MM.1S (cell line): ENCODE data around the gene LRRC4B.
"Not testable (repeated sequence)": the region's sequence is repeated elsewhere in the genome, so short reads cannot be mapped to it uniquely, and the experiment has no call there.

Experiments
- DNase-seq: peaks from one replicate; pipeline ENCODE4 v3.0.0-alpha.2; 2015
- H2AFZ ChIP-seq: fragments of 300-600 bp; sonication (generic); 2 replicates; pipeline ENCODE4 v1.6.0; 2016; ENCODE audit warnings: antibody characterized with exemption, low read length
- H3F3A ChIP-seq: fragments of 300-600 bp; sonication (generic); 2 replicates; pipeline ENCODE4 v1.6.1; 2016; ENCODE audit warnings: mild to moderate bottlenecking, antibody characterized with exemption, low read length, moderate library complexity, mixed read lengths; ENCODE audit not compliant: insufficient read depth
- H3K27ac ChIP-seq: fragments of 300-600 bp; sonication (generic); 2 replicates; pipeline ENCODE4 v1.5.1; 2016; ENCODE audit warnings: mild to moderate bottlenecking, low read length
- H3K27me3 ChIP-seq: fragments of 300-600 bp; sonication (generic); replicated peaks from 2 replicates; pipeline ENCODE4 v1.6.0; 2016; ENCODE audit warnings: low read length; ENCODE audit not compliant: insufficient read depth
- H3K36me3 ChIP-seq: fragments of 300-600 bp; sonication (generic); replicated peaks from 2 replicates; pipeline ENCODE4 v1.6.1; 2016; ENCODE audit warnings: mild to moderate bottlenecking, low read length, mixed read lengths; ENCODE audit not compliant: insufficient read depth
- H3K4me1 ChIP-seq: fragments of 300-600 bp; sonication (generic); 2 replicates; pipeline ENCODE4 v1.6.1; 2016; ENCODE audit warnings: low read length, mixed read lengths
- H3K4me2 ChIP-seq: fragments of 300-600 bp; sonication (generic); 2 replicates; pipeline ENCODE4 v1.6.0; 2016; ENCODE audit warnings: low read depth, low read length
- H3K4me3 ChIP-seq: fragments of 300-600 bp; sonication (generic); 2 replicates; pipeline ENCODE4 v1.5.1; 2016; ENCODE audit warnings: low read length, mixed read lengths
- H3K79me2 ChIP-seq: fragments of 300-600 bp; sonication (generic); 2 replicates; pipeline ENCODE4 v1.6.1; 2016; ENCODE audit warnings: mixed run types, low read length, mixed read lengths
- H3K9ac ChIP-seq: fragments of 300-600 bp; sonication (generic); 2 replicates; pipeline ENCODE4 v1.6.1; 2016; ENCODE audit warnings: low read length, mixed read lengths
- H3K9me2 ChIP-seq: fragments of 300-600 bp; sonication (generic); replicated peaks from 2 replicates; pipeline ENCODE4 v1.6.1; 2016; ENCODE audit warnings: mild to moderate bottlenecking, low read length, mixed read lengths; ENCODE audit not compliant: insufficient read depth
- H3K9me3 ChIP-seq: fragments of 300-600 bp; sonication (generic); replicated peaks from 2 replicates; pipeline ENCODE4 v1.6.1; 2016; ENCODE audit warnings: mild to moderate bottlenecking, low read length, mixed read lengths; ENCODE audit not compliant: insufficient read depth
- H4K20me1 ChIP-seq: fragments of 300-600 bp; sonication (generic); 2 replicates; pipeline ENCODE4 v1.6.1; 2016; ENCODE audit warnings: mild to moderate bottlenecking, low read length, moderate library complexity, mixed read lengths; ENCODE audit not compliant: insufficient read depth
- EZH2 ChIP-seq: fragments of 300-600 bp; sonication (generic); optimal IDR thresholded peaks from 2 replicates; pipeline ENCODE3; 2017; ENCODE audit warnings: low read depth, mild to moderate bottlenecking, antibody characterized with exemption, low read length, mixed read lengths
- EZH2phosphoT487 ChIP-seq: fragments of 300-600 bp; sonication (generic); IDR thresholded peaks from 2 replicates; pipeline ENCODE4 v1.6.1; 2018; ENCODE audit warnings: antibody characterized with exemption, low read length
- TF ChIP-seq, protein P1 (sequence below): fragments of 300-600 bp; sonication (generic); IDR thresholded peaks from 2 replicates; pipeline ENCODE4 v1.5.1; 2016; ENCODE audit warnings: antibody characterized with exemption, low read length, mixed read lengths

LRRC4B gene

DNA sequence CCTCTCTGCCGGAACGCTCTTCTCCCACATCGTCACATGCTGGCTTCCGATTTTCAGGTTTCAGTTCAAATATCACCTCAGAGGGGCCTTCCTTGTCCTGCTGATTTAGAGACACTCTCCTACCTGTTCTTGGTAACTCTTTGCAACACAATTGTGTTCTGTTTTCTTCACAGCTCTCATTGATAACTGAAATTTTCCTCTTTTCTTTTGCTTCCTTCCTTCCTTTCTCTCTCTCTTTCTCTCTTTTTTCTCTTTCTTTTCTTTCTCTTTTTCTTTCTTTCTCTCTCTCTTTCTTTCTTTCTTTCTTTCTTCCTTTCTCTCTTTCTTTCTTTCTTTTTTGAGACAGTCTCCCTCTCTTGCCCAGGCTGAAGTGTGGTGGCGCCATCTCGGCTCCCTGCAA, 12.0 kb upstream of the LRRC4B start:
- H3K9me2 ChIP-seq, result no peaks in the 10 kb centered on the region
- H3F3A ChIP-seq, result no peaks in the 10 kb centered on the region
- H3K27me3 ChIP-seq, result peaks cover 55% of the 10 kb centered on the region
- H3K9me3 ChIP-seq, result no peaks in the 10 kb centered on the region
- no peaks in the 10 kb centered on the region for H4K20me1 ChIP-seq
- TF ChIP-seq, protein P1, sequence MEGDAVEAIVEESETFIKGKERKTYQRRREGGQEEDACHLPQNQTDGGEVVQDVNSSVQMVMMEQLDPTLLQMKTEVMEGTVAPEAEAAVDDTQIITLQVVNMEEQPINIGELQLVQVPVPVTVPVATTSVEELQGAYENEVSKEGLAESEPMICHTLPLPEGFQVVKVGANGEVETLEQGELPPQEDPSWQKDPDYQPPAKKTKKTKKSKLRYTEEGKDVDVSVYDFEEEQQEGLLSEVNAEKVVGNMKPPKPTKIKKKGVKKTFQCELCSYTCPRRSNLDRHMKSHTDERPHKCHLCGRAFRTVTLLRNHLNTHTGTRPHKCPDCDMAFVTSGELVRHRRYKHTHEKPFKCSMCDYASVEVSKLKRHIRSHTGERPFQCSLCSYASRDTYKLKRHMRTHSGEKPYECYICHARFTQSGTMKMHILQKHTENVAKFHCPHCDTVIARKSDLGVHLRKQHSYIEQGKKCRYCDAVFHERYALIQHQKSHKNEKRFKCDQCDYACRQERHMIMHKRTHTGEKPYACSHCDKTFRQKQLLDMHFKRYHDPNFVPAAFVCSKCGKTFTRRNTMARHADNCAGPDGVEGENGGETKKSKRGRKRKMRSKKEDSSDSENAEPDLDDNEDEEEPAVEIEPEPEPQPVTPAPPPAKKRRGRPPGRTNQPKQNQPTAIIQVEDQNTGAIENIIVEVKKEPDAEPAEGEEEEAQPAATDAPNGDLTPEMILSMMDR, result no peak
- no peak for TF ChIP-seq EZH2
- no peak for TF ChIP-seq EZH2phosphoT487
- no peaks in the 10 kb centered on the region for H3K79me2 ChIP-seq
- no peak overlapping the region for H3K4me2 ChIP-seq
- no peaks in the 10 kb centered on the region for H3K4me1 ChIP-seq
- no peak for DNase-seq
- no peak overlapping the region for H3K4me3 ChIP-seq
- H2AFZ ChIP-seq, result no peak overlapping the region
- H3K27ac ChIP-seq, result no peak overlapping the region
- H3K36me3 ChIP-seq, result no peaks in the 10 kb centered on the region
- no peak overlapping the region for H3K9ac ChIP-seq

DNA sequence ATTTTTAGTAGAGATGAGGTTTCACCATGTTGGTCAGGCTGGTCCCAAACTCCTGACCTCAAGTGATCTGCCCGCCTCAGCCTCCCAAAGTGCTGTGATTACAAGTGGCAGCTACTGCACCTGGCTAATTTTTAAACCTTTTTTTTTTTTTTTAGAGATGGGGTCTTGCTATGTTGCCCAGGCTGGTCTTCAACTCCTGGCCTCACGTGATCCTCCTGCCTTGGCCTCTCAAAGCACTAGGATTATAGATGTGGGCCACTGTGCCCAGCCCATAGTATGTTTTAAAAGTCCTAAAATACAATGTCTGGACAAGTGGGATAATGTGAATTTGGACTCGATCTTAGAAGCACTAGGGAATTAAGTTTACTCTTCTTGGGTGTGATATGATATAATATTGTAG, 8.5 kb upstream of the LRRC4B start:
- not testable (repeated sequence) for H3K9me2 ChIP-seq

DNA sequence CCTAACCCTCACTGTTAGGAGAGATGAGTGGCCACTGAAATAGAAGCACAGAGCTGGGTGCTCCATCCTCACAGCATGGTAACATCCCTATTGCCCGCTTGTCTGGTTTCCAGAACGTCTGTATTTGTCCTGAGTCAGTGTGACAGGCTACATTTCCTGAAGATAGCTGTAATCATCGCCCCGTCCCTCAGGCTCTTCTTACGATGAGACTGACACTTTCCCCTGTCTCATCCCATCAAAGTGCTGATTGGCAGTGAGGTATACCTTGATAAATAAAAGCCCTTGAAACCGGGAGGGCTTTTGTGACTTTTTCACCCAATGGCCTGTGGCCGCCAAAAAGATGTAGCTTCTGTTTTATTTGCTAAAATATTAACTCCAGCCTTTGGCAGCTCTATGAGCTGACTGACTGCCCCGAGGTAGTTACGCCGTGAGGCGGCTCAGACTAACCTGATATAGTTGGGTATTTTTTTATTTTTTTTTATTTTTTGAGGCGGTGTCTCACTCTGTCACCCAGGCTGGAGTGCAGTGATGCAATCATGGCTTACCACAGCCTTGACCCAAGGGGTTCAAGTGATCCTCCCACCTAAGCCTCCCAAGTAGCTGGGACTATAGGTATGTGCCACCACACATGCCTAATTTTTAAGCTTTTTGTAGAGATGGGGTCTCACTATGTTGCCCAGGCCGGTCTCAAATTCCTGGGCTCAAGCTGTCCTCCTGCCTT, 5.7 kb upstream of the LRRC4B start:
- Histone ChIP-seq H3K9me3 (no peaks in the 10 kb centered on the region), H3F3A (no peaks in the 10 kb centered on the region), H3K36me3 (no peaks in the 10 kb centered on the region), H3K27me3 (peaks cover 69% of the 10 kb centered on the region), H3K9ac (no peak overlapping the region), H3K4me3 (no peak overlapping the region), H3K27ac (no peak overlapping the region), H4K20me1 (no peaks in the 10 kb centered on the region), H3K4me1 (no peaks in the 10 kb centered on the region), H3K4me2 (no peak overlapping the region), H3K9me2 (no peaks in the 10 kb centered on the region), H2AFZ (no peak overlapping the region), H3K79me2 (no peaks in the 10 kb centered on the region)
- DNase-seq, result no peak
- no peak for TF ChIP-seq EZH2phosphoT487
- TF ChIP-seq EZH2, result no peak
- TF ChIP-seq, protein P1, result no peak

More for the DNA sequence above, 8.5 kb upstream of the LRRC4B start:
- H3K79me2 ChIP-seq, H3K9me3 ChIP-seq, H3K4me3 ChIP-seq, H3K9ac ChIP-seq, H3K27ac ChIP-seq, DNase-seq, H3K4me1 ChIP-seq, H2AFZ ChIP-seq, H3F3A ChIP-seq, H3K4me2 ChIP-seq, H3K36me3 ChIP-seq, H4K20me1 ChIP-seq: not testable (repeated sequence)
- H3K27me3 ChIP-seq, result peaks cover 63% of the 10 kb centered on the region

DNA sequence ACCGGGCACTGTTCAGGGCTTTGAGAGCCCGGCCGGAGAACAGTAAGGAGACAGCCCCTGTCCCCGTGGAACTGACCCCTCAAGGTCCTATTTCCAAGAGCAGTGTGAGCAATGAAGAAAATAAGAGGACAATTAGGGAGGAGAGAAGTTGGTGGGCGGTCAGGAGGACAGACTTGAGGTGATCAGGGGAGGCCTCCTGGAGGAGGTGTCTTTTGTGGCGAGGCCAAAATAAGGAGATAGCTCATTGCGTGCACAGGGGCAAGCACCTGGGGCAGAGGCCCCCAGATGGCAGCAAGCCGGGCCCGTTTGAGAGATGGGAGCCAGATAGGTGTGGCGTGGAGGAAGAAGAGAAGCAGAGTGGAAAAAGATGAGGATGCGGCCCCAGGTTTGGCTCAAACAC, 2.8 kb upstream of the LRRC4B start:
- no peak overlapping the region for H3K9ac ChIP-seq
- H3K4me2 ChIP-seq, result no peak overlapping the region
- no peaks in the 10 kb centered on the region for H3K36me3 ChIP-seq
- TF ChIP-seq, protein P1, result no peak
- TF ChIP-seq EZH2phosphoT487 (no peak), EZH2 (no peak)
- H3K9me3 ChIP-seq, result no peaks in the 10 kb centered on the region
- peaks cover 66% of the 10 kb centered on the region for H3K27me3 ChIP-seq
- H4K20me1 ChIP-seq, result no peaks in the 10 kb centered on the region
- no peak overlapping the region for H3K4me3 ChIP-seq
- no peaks in the 10 kb centered on the region for H3K4me1 ChIP-seq
- H3K9me2 ChIP-seq, result no peaks in the 10 kb centered on the region
- no peak for DNase-seq
- H3F3A ChIP-seq, result no peaks in the 10 kb centered on the region
- no peak overlapping the region for H2AFZ ChIP-seq
- no peaks in the 10 kb centered on the region for H3K79me2 ChIP-seq
- no peak overlapping the region for H3K27ac ChIP-seq
